Upper lobe of left lung (tissue), 6 donors: Measurements from ENCODE around the gene CPTP. TPM values are rescaled to one million over a fixed set of nuclear protein-coding genes. Genes with fewer than 3 reads are reported as not detected.

Experiments used
- ATAC-seq, 2 donors: fragments of 200-7000 bp; cut with Tn5 transposase; one replicate each; pipeline ENCODE4 v1.9.1; 2022; ENCODE audit warnings: mild to moderate bottlenecking in 2 of 2, moderate library complexity in 2 of 2; ENCODE audit not compliant: low FRiP score in 2 of 2
- DNase-seq, 2 donors: peaks; one replicate each; pipeline ENCODE4 v3.0.0-alpha.2; 2019 to 2020
- H3K27ac ChIP-seq, 4 donors: fragments of 200-600 bp; sonication (generic); one replicate each; pipeline ENCODE4 v1.5.1; 2016 to 2019
- H3K27me3 ChIP-seq, 4 donors: fragments of 200-600 bp; sonication (generic); one replicate each; pipeline ENCODE4 v1.5.1; 2017 to 2019
- H3K36me3 ChIP-seq, 4 donors: fragments of 200-600 bp; sonication (generic); one replicate each; pipeline ENCODE4 v1.5.1; 2016 to 2019
- H3K4me1 ChIP-seq, 4 donors: fragments of 200-600 bp; sonication (generic); one replicate each; pipeline ENCODE4 v1.5.1; 2018 to 2019
- H3K4me3 ChIP-seq, 4 donors: fragments of 200-600 bp; sonication (generic); one replicate each; pipeline ENCODE4 v1.5.1; 2017 to 2019; ENCODE audit warnings: mild to moderate bottlenecking in 2 of 4, moderate library complexity in 1 of 4
- H3K9me3 ChIP-seq, 4 donors: fragments of 200-600 bp; sonication (generic); one replicate each; pipeline ENCODE4 v1.5.1; 2018 to 2019
- EP300 ChIP-seq, 4 donors: sonication (generic); formaldehyde crosslinking; IDR thresholded peaks; one replicate each; pipeline ENCODE4 v1.5.1; 2017; ENCODE audit warnings: antibody characterized with exemption in 4 of 4, control low read depth in 2 of 4
- POLR2A ChIP-seq, 4 donors: fragments of 450-650 bp; IDR thresholded peaks; one replicate each; pipeline ENCODE4 v1.5.1; 2016 to 2017; ENCODE audit warnings: antibody characterized with exemption in 4 of 4, mild to moderate bottlenecking in 2 of 4
- POLR2AphosphoS5 ChIP-seq, 2 donors: sonication (generic); formaldehyde crosslinking; IDR thresholded peaks; one replicate each; pipeline ENCODE4 v1.5.1; 2017; ENCODE audit warnings: antibody characterized with exemption in 2 of 2
- WGBS, 2 donors: methylation state at CpG; one replicate each; pipeline ENCODE4 v1.1.5; 2017 to 2018; 5-methylcytosine and 5-hydroxymethylcytosine counted together
- total RNA-seq, 6 donors: library from RNA; depleted of rRNA in 4 of 6; stranded (reverse); fragments of >200 nt in 4 of 6; gene quantifications; one replicate each; pipeline versions ENCODE4 v1.1.0 to v1.2.1, GENCODE V29; 2016 to 2021
- TF ChIP-seq, protein P1 (sequence below), 6 experiments: fragments of 450-650 bp in 4 of 6; fragments of 200-600 bp in 2 of 6; sonication (generic) in 2 of 6; IDR thresholded peaks; one replicate each; pipeline ENCODE4 v1.5.1; 2016 to 2019; ENCODE audit warnings: antibody characterized with exemption in 6 of 6
- donor health status: DM: no; HTN: no; CAD: no; lungs with moderate emphysema.
- donor health status: DM: no; HTN: yes; CAD: no; lungs with severe emphysema.

Gene CPTP
- total RNA-seq, 6 donors from 2014 or later, result 14.7 to 41.6 (median 26.0) TPM

DNA sequence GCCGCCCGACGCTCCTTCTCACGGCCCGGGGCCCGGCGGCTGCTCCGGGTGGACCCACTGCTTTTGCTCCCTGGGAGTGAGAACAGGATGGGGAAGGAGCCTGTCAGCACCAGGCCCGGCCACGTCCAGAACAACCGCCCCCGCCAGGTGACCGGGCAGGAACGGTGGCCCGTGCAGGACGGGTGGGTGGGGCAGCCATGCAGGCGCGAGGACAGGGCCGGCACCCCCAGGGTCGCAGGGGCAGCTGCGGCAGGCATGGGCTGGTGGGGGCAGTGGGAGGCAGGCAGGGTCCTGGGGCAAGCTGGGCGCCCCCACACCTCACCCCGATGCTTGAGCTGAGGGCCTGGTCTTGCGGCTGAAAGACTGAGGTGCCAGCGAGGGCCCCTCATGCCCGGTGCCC is 11.8 kb downstream of the CPTP start:
- Histone ChIP-seq H3K4me1 (peaks cover 0 to 17% (median 1%) of the 10 kb centered on the region in 4 donors), H3K9me3 (no peaks in the 10 kb centered on the region), H3K27ac (no peak overlapping the region), H3K4me3 (no peak overlapping the region), H3K27me3 (no peaks in the 10 kb centered on the region), H3K36me3 (peaks cover 3 to 64% (median 44%) of the 10 kb centered on the region in 4 donors)
- peak in 1 of 2 donors; percentile 79 for DNase-seq
- 96 to 98% methylated on average over 8 to 22 of the region's 26 CpGs for WGBS, 2 donors
- no peak for ATAC-seq
- TF ChIP-seq POLR2A (IDR thresholded peaks at IDR 0.05) (no peak), POLR2AphosphoS5 (IDR thresholded peaks at IDR 0.05) (no peak), EP300 (IDR thresholded peaks at IDR 0.05) (no peak)
- TF ChIP-seq, protein P1, sequence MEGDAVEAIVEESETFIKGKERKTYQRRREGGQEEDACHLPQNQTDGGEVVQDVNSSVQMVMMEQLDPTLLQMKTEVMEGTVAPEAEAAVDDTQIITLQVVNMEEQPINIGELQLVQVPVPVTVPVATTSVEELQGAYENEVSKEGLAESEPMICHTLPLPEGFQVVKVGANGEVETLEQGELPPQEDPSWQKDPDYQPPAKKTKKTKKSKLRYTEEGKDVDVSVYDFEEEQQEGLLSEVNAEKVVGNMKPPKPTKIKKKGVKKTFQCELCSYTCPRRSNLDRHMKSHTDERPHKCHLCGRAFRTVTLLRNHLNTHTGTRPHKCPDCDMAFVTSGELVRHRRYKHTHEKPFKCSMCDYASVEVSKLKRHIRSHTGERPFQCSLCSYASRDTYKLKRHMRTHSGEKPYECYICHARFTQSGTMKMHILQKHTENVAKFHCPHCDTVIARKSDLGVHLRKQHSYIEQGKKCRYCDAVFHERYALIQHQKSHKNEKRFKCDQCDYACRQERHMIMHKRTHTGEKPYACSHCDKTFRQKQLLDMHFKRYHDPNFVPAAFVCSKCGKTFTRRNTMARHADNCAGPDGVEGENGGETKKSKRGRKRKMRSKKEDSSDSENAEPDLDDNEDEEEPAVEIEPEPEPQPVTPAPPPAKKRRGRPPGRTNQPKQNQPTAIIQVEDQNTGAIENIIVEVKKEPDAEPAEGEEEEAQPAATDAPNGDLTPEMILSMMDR (IDR thresholded peaks at IDR 0.05), result no peak

DNA sequence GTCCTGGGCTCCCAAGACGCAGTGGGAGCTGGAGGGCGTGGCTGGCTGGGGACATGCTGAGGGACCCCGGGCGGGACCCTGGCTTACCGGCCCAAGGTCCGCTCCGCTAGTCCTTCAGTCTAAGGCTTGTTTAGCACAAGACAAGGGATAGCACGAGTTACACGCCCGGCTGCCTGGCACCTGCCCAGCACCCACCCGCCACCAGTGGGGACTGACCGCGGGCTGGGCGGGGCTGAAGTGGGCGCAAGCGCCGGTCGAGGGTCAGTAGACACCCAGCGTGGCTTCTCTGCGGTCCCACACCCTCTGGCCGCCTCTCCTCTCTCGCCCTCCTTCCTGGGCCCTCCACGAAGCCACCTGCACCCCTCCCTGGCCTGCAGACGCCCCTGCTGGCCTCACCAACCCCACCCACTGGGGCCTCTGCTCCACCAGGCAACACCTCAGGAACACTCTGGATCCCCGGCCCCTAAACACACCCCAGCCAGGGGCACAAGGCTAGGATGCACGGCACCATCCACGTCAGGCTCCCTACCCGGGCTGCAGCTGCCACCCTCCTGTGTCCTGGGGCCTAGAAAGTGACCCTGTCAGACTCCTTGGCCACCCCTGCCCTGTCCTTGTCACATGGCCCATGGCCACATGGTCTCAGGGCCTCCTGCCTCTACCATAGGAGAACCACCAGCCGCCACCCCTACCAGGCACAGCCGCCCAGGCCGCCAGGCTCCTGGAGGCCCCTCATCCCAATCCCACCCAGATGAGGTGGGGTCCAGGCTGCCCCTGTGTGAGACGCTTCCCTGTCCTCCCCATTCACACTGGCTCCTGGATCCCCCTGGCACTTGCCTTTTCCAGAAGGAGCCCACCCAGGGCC is 12.6 kb downstream of the CPTP start:
- Histone ChIP-seq H3K27ac (no peak overlapping the region), H3K4me3 (no peak overlapping the region), H3K27me3 (no peaks in the 10 kb centered on the region), H3K4me1 (peaks cover 0 to 9% (median 0%) of the 10 kb centered on the region in 4 donors), H3K9me3 (no peaks in the 10 kb centered on the region), H3K36me3 (peaks cover 3 to 70% (median 44%) of the 10 kb centered on the region in 4 donors)
- no peak for TF ChIP-seq EP300 (IDR thresholded peaks at IDR 0.05)
- TF ChIP-seq, protein P1 (IDR thresholded peaks at IDR 0.05), result no peak
- no peak for TF ChIP-seq POLR2A (IDR thresholded peaks at IDR 0.05)
- no peak for TF ChIP-seq POLR2AphosphoS5 (IDR thresholded peaks at IDR 0.05)
- ATAC-seq (no peak), DNase-seq (peak in 1 of 2 donors; percentile 81)
- WGBS, 2 donors, result 96 to 97% methylated on average over 31 to 32 of the region's 32 CpGs

DNA sequence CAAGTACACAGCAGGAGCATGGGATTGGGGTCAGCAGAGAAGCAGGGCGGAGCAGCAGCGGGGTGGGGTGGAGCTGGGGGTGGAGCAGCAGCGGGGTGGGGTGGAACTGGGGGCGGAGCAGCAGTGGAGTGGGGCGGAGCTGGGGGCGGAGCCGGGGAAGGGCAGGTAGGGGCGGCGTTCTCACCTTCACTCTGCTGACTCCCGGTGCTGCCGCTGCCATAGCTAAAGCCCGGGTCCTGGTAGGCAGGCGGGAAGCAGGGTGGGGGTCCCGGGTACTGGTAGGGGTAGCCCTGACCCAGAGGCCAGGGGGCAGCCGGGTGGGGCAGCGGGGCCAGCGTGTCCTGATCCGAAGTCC is 13.2 kb downstream of the CPTP start:
- H3K9me3 ChIP-seq, result no peaks in the 10 kb centered on the region
- TF ChIP-seq POLR2AphosphoS5 (IDR thresholded peaks at IDR 0.05) (no peak), POLR2A (IDR thresholded peaks at IDR 0.05) (no peak), EP300 (IDR thresholded peaks at IDR 0.05) (no peak)
- TF ChIP-seq, protein P1 (IDR thresholded peaks at IDR 0.05), result no peak
- ATAC-seq (no peak), DNase-seq (peak in 1 of 2 donors; percentile 88)
- H3K4me3 ChIP-seq, result no peak overlapping the region
- no peak overlapping the region for H3K27ac ChIP-seq
- H3K27me3 ChIP-seq, result no peaks in the 10 kb centered on the region
- peaks cover 3 to 70% (median 44%) of the 10 kb centered on the region in 4 donors for H3K36me3 ChIP-seq
- H3K4me1 ChIP-seq, result peaks cover 0 to 3% (median 0%) of the 10 kb centered on the region in 4 donors
- WGBS, 2 donors, result 74 to 91% methylated on average over 10 to 13 of the region's 18 CpGs

DNA sequence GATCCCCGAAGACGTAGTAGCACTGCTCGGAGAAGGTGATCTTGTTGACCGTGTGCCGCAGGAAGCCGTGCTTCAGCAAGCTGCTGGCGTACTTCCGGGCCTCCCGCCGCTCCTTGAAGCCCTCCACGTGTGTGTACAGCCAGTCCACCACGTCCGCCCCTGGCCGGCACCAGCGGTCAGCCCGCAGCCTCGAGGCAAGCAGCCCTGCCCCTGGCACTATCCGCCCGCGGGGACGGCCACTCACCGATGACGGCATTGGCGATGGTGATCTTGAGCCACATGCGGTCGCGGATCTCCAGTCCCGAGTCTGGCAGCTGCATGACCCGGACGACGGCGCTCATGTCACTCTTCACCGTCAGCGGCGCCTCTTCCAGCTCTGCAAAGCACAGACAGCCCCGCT is 13.7 kb downstream of the CPTP start:
- no peak overlapping the region for H3K4me3 ChIP-seq
- ATAC-seq, result no peak
- H3K36me3 ChIP-seq, result peaks cover 3 to 70% (median 44%) of the 10 kb centered on the region in 4 donors
- no peak overlapping the region for H3K27ac ChIP-seq
- TF ChIP-seq, protein P1 (IDR thresholded peaks at IDR 0.05), result no peak
- TF ChIP-seq EP300 (IDR thresholded peaks at IDR 0.05) (no peak), POLR2A (IDR thresholded peaks at IDR 0.05) (no peak), POLR2AphosphoS5 (IDR thresholded peaks at IDR 0.05) (no peak)
- peak in 1 of 2 donors; percentile 85 for DNase-seq
- H3K27me3 ChIP-seq, result no peaks in the 10 kb centered on the region
- no peaks in the 10 kb centered on the region for H3K4me1 ChIP-seq
- no peaks in the 10 kb centered on the region for H3K9me3 ChIP-seq
- 95 to 100% methylated on average over 2 to 32 of the region's 36 CpGs for WGBS, 2 donors
